ENCODE data around the gene CDH4.

GRCh38 chr20:61736001-61736635 is 484.1 kb downstream of the CDH4 start:
- TF ChIP-seq POLR2AphosphoS5 (IDR thresholded peaks at IDR 0.05) (no peak), POLR2A (IDR thresholded peaks at IDR 0.05) (no peak), EP300 (IDR thresholded peaks at IDR 0.05) (no peak)
- TF ChIP-seq, protein P1, sequence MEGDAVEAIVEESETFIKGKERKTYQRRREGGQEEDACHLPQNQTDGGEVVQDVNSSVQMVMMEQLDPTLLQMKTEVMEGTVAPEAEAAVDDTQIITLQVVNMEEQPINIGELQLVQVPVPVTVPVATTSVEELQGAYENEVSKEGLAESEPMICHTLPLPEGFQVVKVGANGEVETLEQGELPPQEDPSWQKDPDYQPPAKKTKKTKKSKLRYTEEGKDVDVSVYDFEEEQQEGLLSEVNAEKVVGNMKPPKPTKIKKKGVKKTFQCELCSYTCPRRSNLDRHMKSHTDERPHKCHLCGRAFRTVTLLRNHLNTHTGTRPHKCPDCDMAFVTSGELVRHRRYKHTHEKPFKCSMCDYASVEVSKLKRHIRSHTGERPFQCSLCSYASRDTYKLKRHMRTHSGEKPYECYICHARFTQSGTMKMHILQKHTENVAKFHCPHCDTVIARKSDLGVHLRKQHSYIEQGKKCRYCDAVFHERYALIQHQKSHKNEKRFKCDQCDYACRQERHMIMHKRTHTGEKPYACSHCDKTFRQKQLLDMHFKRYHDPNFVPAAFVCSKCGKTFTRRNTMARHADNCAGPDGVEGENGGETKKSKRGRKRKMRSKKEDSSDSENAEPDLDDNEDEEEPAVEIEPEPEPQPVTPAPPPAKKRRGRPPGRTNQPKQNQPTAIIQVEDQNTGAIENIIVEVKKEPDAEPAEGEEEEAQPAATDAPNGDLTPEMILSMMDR (IDR thresholded peaks at IDR 0.05): no peak
